H1 (cell line): ENCODE data around the gene HK2. TPM values are rescaled to one million over a fixed set of nuclear protein-coding genes. Genes with fewer than 3 reads are reported as not detected.

Experiments used
- CTCF ChIA-PET: fragments of 300-600 bp; sonication (Branson Sonifier 250); formaldehyde crosslinking; loops from one replicate; lab custom pipeline; 2021; ENCODE audit not compliant: partially characterized antibody; lab: Charles Lee
- POLR2A ChIA-PET: fragments of 300-600 bp; sonication (Branson Sonifier 250); formaldehyde crosslinking; loops from one replicate; lab custom pipeline; 2021; ENCODE audit warnings: inconsistent platforms; ENCODE audit not compliant: partially characterized antibody; lab: Charles Lee
- DNase-seq, 2 experiments: peaks; one replicate each; pipeline versions ENCODE4 v3.0.0 to v3.0.0-alpha.2; 2010 to 2022; ENCODE audit warnings: low spot score in 2 of 2, low read depth in 1 of 2, mixed read lengths in 1 of 2
- FAIRE-seq: peaks from 2 replicates; lab custom pipeline; 2011; peaks lifted over from hg19 to GRCh38; lab: Jason Lieb, UNC
- H2AFZ ChIP-seq: 2 replicates; pipeline ENCODE4 v1.8.1; 2012; ENCODE audit warnings: low read length, inconsistent platforms
- H2AK5ac ChIP-seq: 2 replicates; pipeline ENCODE4 v1.6.1; 2013; ENCODE audit warnings: low read depth, low read length
- H2BK120ac ChIP-seq: replicated peaks from 2 replicates; pipeline ENCODE3; 2013; ENCODE audit warnings: low read depth, low read length, inconsistent platforms
- H2BK12ac ChIP-seq: 2 replicates; pipeline ENCODE4 v1.6.1; 2013; ENCODE audit warnings: low read depth, low read length
- H2BK15ac ChIP-seq: 2 replicates; pipeline ENCODE4 v1.6.1; 2013; ENCODE audit warnings: low read length
- H2BK20ac ChIP-seq: 2 replicates; pipeline ENCODE4 v1.6.1; 2013; ENCODE audit warnings: low read length
- H2BK5ac ChIP-seq: 2 replicates; pipeline ENCODE4 v1.6.1; 2013; ENCODE audit warnings: low read depth, low read length
- H3K14ac ChIP-seq: 2 replicates; pipeline ENCODE4 v1.6.1; 2013; ENCODE audit warnings: inconsistent platforms; ENCODE audit not compliant: insufficient read length
- H3K18ac ChIP-seq: 2 replicates; pipeline ENCODE4 v1.6.1; 2013; ENCODE audit warnings: low read length; ENCODE audit errors: extremely low read depth
- H3K23ac ChIP-seq: 2 replicates; pipeline ENCODE4 v1.6.1; 2013; ENCODE audit warnings: inconsistent platforms; ENCODE audit not compliant: insufficient read length
- H3K23me2 ChIP-seq: 2 replicates; pipeline ENCODE4 v1.6.1; 2013; ENCODE audit warnings: low read depth, low read length
- H3K27ac ChIP-seq: 2 replicates; pipeline ENCODE4 v1.6.1; 2011; ENCODE audit warnings: low read depth, low read length, inconsistent platforms
- H3K27me3 ChIP-seq, 4 experiments: replicated peaks in 1 of 4; 1 replicate in 1 of 4; 2 replicates in 3 of 4; pipeline versions ENCODE4 v1.6.1 to v1.8.1; 2011 to 2013; ENCODE audit warnings: low read length in 3 of 4, mild to moderate bottlenecking in 3 of 4, inconsistent platforms in 2 of 4, mixed read lengths in 2 of 4, moderate library complexity in 1 of 4; ENCODE audit not compliant: control insufficient read depth in 3 of 4, insufficient read depth in 3 of 4; ENCODE audit errors: extremely low read depth in 1 of 4
- H3K36me3 ChIP-seq, 4 experiments: 2 replicates each; pipeline versions ENCODE4 v1.6.1 to v1.8.1; 2011 to 2013; ENCODE audit warnings: mild to moderate bottlenecking in 4 of 4, low read length in 3 of 4, moderate library complexity in 2 of 4, control low read depth in 1 of 4, inconsistent platforms in 1 of 4; ENCODE audit not compliant: insufficient read depth in 4 of 4, control insufficient read depth in 2 of 4
- H3K4ac ChIP-seq: replicated peaks from 2 replicates; pipeline ENCODE3; 2013; ENCODE audit warnings: low read length, low read depth, mixed read lengths, inconsistent platforms; ENCODE audit not compliant: insufficient read length
- H3K4me1 ChIP-seq, 4 experiments: replicated peaks in 1 of 4; 1 replicate in 1 of 4; 2 replicates in 3 of 4; pipeline versions ENCODE4 v1.6.1 to v1.8.1; 2011 to 2013; ENCODE audit warnings: low read length in 3 of 4, inconsistent platforms in 2 of 4, mixed read lengths in 1 of 4; ENCODE audit not compliant: insufficient read depth in 4 of 4, control insufficient read depth in 3 of 4
- H3K4me2 ChIP-seq, 2 experiments: 2 replicates each; pipeline versions ENCODE4 v1.6.1 to v1.8.1; 2011 to 2013; ENCODE audit warnings: low read depth in 2 of 2, low read length in 2 of 2, control low read depth in 1 of 2, inconsistent platforms in 1 of 2, mild to moderate bottlenecking in 1 of 2; ENCODE audit not compliant: insufficient read depth in 1 of 2
- H3K4me3 ChIP-seq, 4 experiments: fragments of 200-600, 300-600 bp in 1 of 4; sonication (generic), shearing (Covaris generic), sonication (Bioruptor Twin) in 1 of 4; 2 replicates each; pipeline versions ENCODE4 v1.5.1 to v1.8.1; 2011 to 2016; ENCODE audit warnings: low read length in 4 of 4, low read depth in 3 of 4, control low read depth in 2 of 4, inconsistent platforms in 2 of 4, mild to moderate bottlenecking in 2 of 4, mixed read lengths in 1 of 4, moderate library complexity in 1 of 4; ENCODE audit not compliant: insufficient read depth in 2 of 4; ENCODE audit errors: extremely low read depth in 1 of 4
- H3K56ac ChIP-seq: replicated peaks from 2 replicates; pipeline ENCODE3; 2013; ENCODE audit warnings: low read depth, mild to moderate bottlenecking, mixed read lengths, low read length, inconsistent platforms; ENCODE audit not compliant: insufficient read length
- H3K79me1 ChIP-seq: 2 replicates; pipeline ENCODE4 v1.6.1; 2013; ENCODE audit warnings: low read depth, low read length, control low read depth
- H3K79me2 ChIP-seq, 2 experiments: 2 replicates each; pipeline versions ENCODE4 v1.6.1 to v1.8.1; 2012 to 2013; ENCODE audit warnings: low read length in 2 of 2, mild to moderate bottlenecking in 2 of 2, inconsistent platforms in 1 of 2; ENCODE audit not compliant: insufficient read depth in 2 of 2, control insufficient read depth in 1 of 2
- H3K9ac ChIP-seq, 4 experiments: replicated peaks in 1 of 4; 1 replicate in 1 of 4; 2 replicates in 3 of 4; pipeline versions ENCODE4 v1.6.1 to v1.8.1; 2011 to 2013; ENCODE audit warnings: low read depth in 3 of 4, low read length in 3 of 4, control low read depth in 2 of 4, mild to moderate bottlenecking in 2 of 4, moderate library complexity in 2 of 4, inconsistent platforms in 1 of 4; ENCODE audit errors: extremely low read depth in 1 of 4
- H3K9me3 ChIP-seq, 2 experiments: 2 replicates each; pipeline versions ENCODE4 v1.6.1 to v1.8.1; 2012 to 2013; ENCODE audit warnings: mild to moderate bottlenecking in 2 of 2, moderate library complexity in 2 of 2, control low read depth in 1 of 2, inconsistent platforms in 1 of 2, low read depth in 1 of 2, low read length in 1 of 2, mixed read lengths in 1 of 2; ENCODE audit not compliant: insufficient read depth in 2 of 2
- H4K20me1 ChIP-seq, 2 experiments: replicated peaks in 1 of 2; 2 replicates each; pipeline versions ENCODE3 to v1.8.1; 2011 to 2013; ENCODE audit warnings: inconsistent platforms in 2 of 2, low read length in 2 of 2, mild to moderate bottlenecking in 1 of 2; ENCODE audit not compliant: insufficient read depth in 2 of 2, control insufficient read depth in 1 of 2
- H4K5ac ChIP-seq: 2 replicates; pipeline ENCODE4 v1.6.1; 2013; ENCODE audit warnings: low read length, low read depth, mixed read lengths, inconsistent platforms; ENCODE audit not compliant: insufficient read length
- H4K8ac ChIP-seq: 2 replicates; pipeline ENCODE4 v1.8.0; 2013; ENCODE audit warnings: mild to moderate bottlenecking, moderate library complexity, low read length, inconsistent platforms; ENCODE audit not compliant: insufficient read depth; ENCODE audit errors: extremely low read depth
- H4K91ac ChIP-seq: replicated peaks from 2 replicates; pipeline ENCODE3; 2013; ENCODE audit warnings: low read length, mixed read lengths, inconsistent platforms; ENCODE audit not compliant: insufficient read length
- POLR2A ChIP-seq, 2 experiments: IDR thresholded peaks; 1 replicate in 1 of 2; 2 replicates in 1 of 2; pipeline ENCODE4 v1.6.1; 2011; ENCODE audit warnings: low read depth in 2 of 2, low read length in 2 of 2, mild to moderate bottlenecking in 2 of 2; ENCODE audit errors: control extremely low read depth in 1 of 2
- USF2 ChIP-seq: IDR thresholded peaks from 2 replicates; pipeline ENCODE4 v1.6.1; 2011; ENCODE audit warnings: low read length, improper control_type of control experiment
- ZNF274 ChIP-seq: IDR thresholded peaks from 2 replicates; pipeline ENCODE4 v1.7.0; 2012; ENCODE audit warnings: low read length, borderline replicate concordance; ENCODE audit errors: extremely low read depth
- WGBS, 2 experiments: shearing (Covaris generic) in 1 of 2; methylation state at CpG; one replicate each; pipeline versions ENCODE4 v1.1.6 to v1.1.7; 2013 to 2015; ENCODE audit warnings: low lambda C conversion rate in 2 of 2, mixed read lengths in 2 of 2, inconsistent platforms in 1 of 2, low coverage in 1 of 2, missing lambda C conversion rate in 1 of 2; ENCODE audit not compliant: insufficient replicate concordance in 2 of 2, insufficient coverage in 1 of 2, insufficient read length in 1 of 2; ENCODE audit errors: extremely low coverage in 1 of 2, missing lambda C conversion rate in 1 of 2; 5-methylcytosine and 5-hydroxymethylcytosine counted together
- polyA plus RNA-seq, 7 experiments: library from polyadenylated mRNA; depleted of rRNA in 3 of 7; stranded (reverse) in 5 of 7; unstranded in 2 of 7; fragments of >200 nt in 5 of 7; fragments of 200-250 nt in 2 of 7; gene quantifications; 1 replicate in 5 of 7; 2 replicates in 1 of 7; 4 replicates in 1 of 7; pipeline versions ENCODE4 v1.2.1 to v1.2.3, GENCODE V29; 2011 to 2013; ENCODE audit warnings: missing spikeins in 2 of 7, mixed read lengths in 2 of 7
- total RNA-seq: library from RNA; stranded (reverse); fragmentation: NEBNext Ultra II Directional; extraction: Animal tissue kit (Norgen Biotek cat#: 25700); gene quantifications from 2 replicates; pipeline ENCODE4 v1.2.1, GENCODE V29; 2021

HK2 gene
- total and polyA plus RNA-seq, 2 of the 8 experiments (the other 6 are each of a cell fraction or from before 2014, with no cell fraction given) = 22.1 to 61.9 TPM

GRCh38 chr2:74872389-74872836, 38.5 kb downstream of the HK2 start:
- no peak overlapping the region for H4K91ac ChIP-seq
- no peaks in the 10 kb centered on the region for H3K23me2 ChIP-seq
- TF ChIP-seq USF2 (no peak), POLR2A (IDR thresholded peaks at IDR 0.05; ENCODE audit: control extremely low read depth in 1 of 2, low read depth in 2 of 2, low read length in 2 of 2) (no peak), ZNF274 (no peak)
- TF ChIP-seq, all 59 proteins: peak for 0
- FAIRE-seq (no peak), DNase-seq (no peak)
- H4K8ac ChIP-seq = no peak overlapping the region; the same call in 1 of the 2 replicates
- no peak overlapping the region for H4K5ac ChIP-seq
- H3K79me2 ChIP-seq = peaks cover 0 to 40% of the 10 kb centered on the region in 2 experiments; a peak in 2 of 4 replicates
- no peak overlapping the region for H2BK12ac ChIP-seq
- no peak overlapping the region for H3K14ac ChIP-seq
- no peak overlapping the region for H2BK20ac ChIP-seq
- peaks cover 4% of the 10 kb centered on the region; the same call in 1 of the 2 replicates for H3K79me1 ChIP-seq
- WGBS, 2 experiments = 47% methylated on average over 2 of the region's 2 CpGs; no CpG with 5 or more reads in 1 of the 2 experiments
- H3K23ac ChIP-seq = no peak overlapping the region
- POLR2A ChIA-PET = interaction anchor here (1.1 kb wide), 1 partner anchor 37 kb away, joined by 3 read pairs; no protein-coding TSS in a partner anchor
- H2AFZ ChIP-seq = no peak overlapping the region
- H3K27me3 ChIP-seq = no peaks in the 10 kb centered on the region
- H3K9me3 ChIP-seq = no peaks in the 10 kb centered on the region
- peaks cover 25 to 59% (median 46%) of the 10 kb centered on the region in 4 experiments for H3K36me3 ChIP-seq
- H2BK120ac ChIP-seq = no peak overlapping the region
- no peak overlapping the region for H3K18ac ChIP-seq
- no peak overlapping the region for H3K27ac ChIP-seq
- no peak overlapping the region for H2BK15ac ChIP-seq
- H3K56ac ChIP-seq = no peak overlapping the region
- CTCF ChIA-PET = interaction anchor here (0.8 to 6.4 kb wide), 3 partner anchors 15 to 157 kb away, joined by 3 to 79 read pairs (median 5); no protein-coding TSS in a partner anchor
- H3K4me2 ChIP-seq = no peak overlapping the region
- no peak overlapping the region for H2BK5ac ChIP-seq
- H3K4me3 ChIP-seq = no peak overlapping the region
- no peak overlapping the region for H3K9ac ChIP-seq
- peaks cover 0 to 4% (median 2%) of the 10 kb centered on the region in 4 experiments; a peak in 3 of 7 replicates for H3K4me1 ChIP-seq
- no peak overlapping the region for H3K4ac ChIP-seq
- no peak overlapping the region for H2AK5ac ChIP-seq
- peaks cover 3 to 4% of the 10 kb centered on the region in 2 experiments for H4K20me1 ChIP-seq
